GM19099 (cell line): Measurements from ENCODE around the gene BIRC2.

ENCODE experiments used
- POLR2A ChIP-seq: IDR thresholded peaks from 3 replicates; pipeline ENCODE4 v1.6.1; 2011; ENCODE audit warnings: low read depth; ENCODE audit not compliant: insufficient read length; ENCODE audit errors: extremely low read depth

BIRC2 gene

GRCh38 chr11:102317768-102318103, 29.3 kb upstream of the BIRC2 start:
- TF ChIP-seq POLR2A: no peak

GRCh38 chr11:102318469-102318868, 28.5 kb upstream of the BIRC2 start:
- peak; percentile 55 for TF ChIP-seq POLR2A

GRCh38 chr11:102319544-102319943, 27.5 kb upstream of the BIRC2 start:
- no peak for TF ChIP-seq POLR2A

GRCh38 chr11:102320188-102320587, 26.8 kb upstream of the BIRC2 start:
- TF ChIP-seq POLR2A: no peak

- TF ChIP-seq POLR2A: peak; percentile 37
These were observed 26.3 kb upstream of the BIRC2 start for GRCh38 chr11:102320679-102321078.

GRCh38 chr11:102322560-102322959, 24.5 kb upstream of the BIRC2 start:
- no peak for TF ChIP-seq POLR2A

- TF ChIP-seq POLR2A: no peak
These were observed 23.3 kb upstream of the BIRC2 start for GRCh38 chr11:102323542-102324251.

GRCh38 chr11:102325088-102325487, 21.9 kb upstream of the BIRC2 start:
- TF ChIP-seq POLR2A: no peak

- TF ChIP-seq POLR2A: no peak
These were observed 18.3 kb upstream of the BIRC2 start for GRCh38 chr11:102328748-102329147.

- peak; percentile 24 for TF ChIP-seq POLR2A
These were observed 16.8 kb upstream of the BIRC2 start for GRCh38 chr11:102330231-102330630.

GRCh38 chr11:102331341-102331740, 15.7 kb upstream of the BIRC2 start:
- TF ChIP-seq POLR2A: no peak

- peak; percentile 8 for TF ChIP-seq POLR2A
These were observed 14.4 kb upstream of the BIRC2 start for GRCh38 chr11:102332611-102332994.

GRCh38 chr11:102338479-102339010, 8.5 kb upstream of the BIRC2 start:
- TF ChIP-seq POLR2A: peak; percentile 42

GRCh38 chr11:102341844-102342318, 5.1 kb upstream of the BIRC2 start:
- no peak for TF ChIP-seq POLR2A

- TF ChIP-seq POLR2A: no peak
These were observed 3.2 kb upstream of the BIRC2 start for GRCh38 chr11:102343809-102344208.

- no peak for TF ChIP-seq POLR2A
These were observed 1.1 kb upstream of the BIRC2 start for GRCh38 chr11:102345904-102346303.

- no peak for TF ChIP-seq POLR2A
These were observed 612 bp upstream of the BIRC2 start for GRCh38 chr11:102346456-102346747.
